HUES6 (cell line): ENCODE data around the gene PHACTR3.
"Not testable (repeated sequence)": the region's sequence is repeated elsewhere in the genome, so short reads cannot be mapped to it uniquely, and the experiment has no call there.

Source experiments
- H3K27ac ChIP-seq: 2 replicates; pipeline ENCODE4 v1.7.0; 2013; ENCODE audit warnings: low read depth, mild to moderate bottlenecking, low read length, inconsistent platforms
- H3K27me3 ChIP-seq: 2 replicates; pipeline ENCODE4 v1.6.1; 2013; ENCODE audit warnings: low read length; ENCODE audit not compliant: control insufficient read depth, insufficient read depth
- H3K36me3 ChIP-seq: 2 replicates; pipeline ENCODE4 v1.6.1; 2013; ENCODE audit warnings: low read length; ENCODE audit not compliant: control insufficient read depth, insufficient read depth
- H3K4me1 ChIP-seq: 2 replicates; pipeline ENCODE4 v1.6.1; 2013; ENCODE audit warnings: low read length; ENCODE audit not compliant: control insufficient read depth, insufficient read depth
- H3K4me3 ChIP-seq: 2 replicates; pipeline ENCODE4 v1.5.1; 2013; ENCODE audit warnings: low read depth, low read length
- H3K9ac ChIP-seq: one replicate; pipeline ENCODE4 v1.6.1; 2013; ENCODE audit warnings: mild to moderate bottlenecking, low read length
- H3K9me3 ChIP-seq: 2 replicates; pipeline ENCODE4 v1.6.1; 2013; ENCODE audit warnings: low read depth, low read length; ENCODE audit not compliant: control insufficient read depth, insufficient read depth

PHACTR3 gene

DNA sequence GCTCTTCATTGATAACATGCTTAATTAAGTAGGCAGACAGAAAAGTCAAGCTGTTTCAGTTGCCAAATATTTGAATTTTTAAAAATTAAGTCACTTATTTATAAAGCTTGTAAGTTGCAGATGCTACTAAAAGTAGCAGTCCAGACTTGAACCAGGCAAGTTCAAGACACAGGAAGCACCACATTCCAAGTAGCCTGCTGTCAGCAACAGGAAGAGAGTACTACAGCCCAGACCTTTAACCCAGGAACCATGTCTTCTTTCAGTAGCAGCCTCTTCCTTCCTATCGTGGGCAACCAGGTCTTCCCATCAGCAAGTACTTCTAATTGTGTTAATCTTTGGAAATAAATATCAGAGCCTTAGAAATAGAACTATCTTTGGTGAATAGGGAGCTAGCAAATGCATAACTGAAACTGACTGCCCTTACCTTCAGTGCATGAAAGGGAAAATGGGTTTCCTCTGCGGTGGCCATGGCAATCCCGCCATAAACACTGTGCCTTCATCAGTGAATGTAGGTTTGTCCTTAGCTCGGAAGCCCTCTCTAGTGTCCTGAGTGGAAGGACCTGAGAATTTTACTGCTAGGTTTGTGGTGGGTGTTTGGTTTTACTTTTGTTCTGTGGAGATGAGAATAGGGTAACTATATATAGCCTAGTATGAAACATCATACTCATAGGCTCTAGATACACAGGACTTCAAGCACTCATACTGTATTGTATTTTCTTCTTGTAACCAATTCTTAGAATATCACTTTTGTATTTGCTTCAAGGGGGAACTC, 233.5 kb downstream of the PHACTR3 start:
- no peak overlapping the region for H3K9ac ChIP-seq
- H3K27ac ChIP-seq, result no peak overlapping the region
- no peak overlapping the region for H3K4me3 ChIP-seq
- H3K27me3 ChIP-seq, result peaks cover 29% of the 10 kb centered on the region
- H3K36me3 ChIP-seq, result no peaks in the 10 kb centered on the region
- H3K9me3 ChIP-seq, result no peaks in the 10 kb centered on the region
- peaks cover 7% of the 10 kb centered on the region for H3K4me1 ChIP-seq

DNA sequence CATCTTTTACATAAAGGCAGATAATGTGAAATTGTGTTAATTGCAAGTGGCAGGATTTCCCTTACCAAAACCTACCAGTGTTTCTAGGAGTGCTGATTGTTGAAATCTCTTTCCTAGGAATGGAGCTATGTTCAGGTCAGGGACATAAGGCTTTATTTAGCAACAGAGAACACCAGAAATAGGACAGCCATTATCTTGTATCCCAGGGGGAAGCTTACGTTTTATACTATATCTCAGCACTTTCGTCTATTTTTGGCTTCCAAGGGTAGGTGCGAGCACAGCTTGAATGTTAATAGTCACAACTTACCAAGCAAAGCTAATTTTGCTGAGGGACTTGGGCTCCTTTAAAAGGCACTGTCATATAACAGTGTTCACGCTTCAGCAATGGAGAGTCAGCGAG, 235.1 kb downstream of the PHACTR3 start:
- no peak overlapping the region for H3K4me3 ChIP-seq
- H3K27ac ChIP-seq, result no peak overlapping the region
- peaks cover 32% of the 10 kb centered on the region for H3K27me3 ChIP-seq
- no peaks in the 10 kb centered on the region for H3K9me3 ChIP-seq
- H3K36me3 ChIP-seq, result no peaks in the 10 kb centered on the region
- no peak overlapping the region for H3K9ac ChIP-seq
- H3K4me1 ChIP-seq, result peaks cover 7% of the 10 kb centered on the region

DNA sequence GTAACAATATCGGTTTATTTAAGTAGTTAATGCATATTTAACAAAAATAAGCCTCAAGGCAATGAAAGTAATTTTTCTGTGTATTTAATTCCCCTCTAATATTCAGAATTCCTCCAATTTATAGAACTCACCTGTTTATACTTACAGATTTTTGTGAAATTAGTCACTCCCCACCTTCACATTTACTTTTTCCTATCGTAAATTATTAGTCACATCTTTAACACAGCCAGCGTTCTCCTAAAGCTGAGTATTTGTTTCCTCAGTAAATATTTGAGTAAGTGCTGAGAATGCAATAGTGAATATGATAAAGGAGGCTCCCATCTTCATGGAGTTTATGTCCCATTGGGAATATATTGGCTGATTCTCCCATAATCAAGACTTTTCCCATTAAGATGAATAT, 241.1 kb downstream of the PHACTR3 start:
- Histone ChIP-seq H3K4me3 (no peak overlapping the region), H3K27me3 (peaks cover 26% of the 10 kb centered on the region)

DNA sequence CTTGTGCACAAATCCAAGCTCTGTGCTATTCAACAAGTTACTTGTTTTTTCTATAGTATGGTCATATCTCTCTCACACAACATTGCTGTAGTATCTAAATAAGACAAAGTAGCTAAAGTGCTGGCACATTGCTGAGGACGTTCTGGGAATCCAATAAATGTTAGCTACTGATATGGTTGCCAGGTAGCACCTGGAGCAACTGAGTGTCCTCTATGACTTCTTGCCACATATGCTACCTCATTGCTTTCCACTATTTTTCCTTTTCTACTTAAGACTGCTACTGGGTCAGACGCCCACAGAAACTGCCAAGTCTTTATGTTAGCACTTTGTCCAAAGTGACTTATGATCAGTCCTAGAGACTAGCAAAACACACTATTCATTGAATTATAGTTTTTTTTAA, 243.8 kb downstream of the PHACTR3 start:
- Histone ChIP-seq H3K36me3 (no peaks in the 10 kb centered on the region), H3K9me3 (no peaks in the 10 kb centered on the region), H3K4me1 (no peaks in the 10 kb centered on the region), H3K27me3 (peaks cover 3% of the 10 kb centered on the region), H3K4me3 (no peak overlapping the region), H3K27ac (no peak overlapping the region), H3K9ac (no peak overlapping the region)

More for the DNA sequence above, 241.1 kb downstream of the PHACTR3 start:
- Histone ChIP-seq H3K27ac (no peak overlapping the region), H3K9ac (no peak overlapping the region), H3K4me1 (no peaks in the 10 kb centered on the region), H3K9me3 (no peaks in the 10 kb centered on the region), H3K36me3 (no peaks in the 10 kb centered on the region)

DNA sequence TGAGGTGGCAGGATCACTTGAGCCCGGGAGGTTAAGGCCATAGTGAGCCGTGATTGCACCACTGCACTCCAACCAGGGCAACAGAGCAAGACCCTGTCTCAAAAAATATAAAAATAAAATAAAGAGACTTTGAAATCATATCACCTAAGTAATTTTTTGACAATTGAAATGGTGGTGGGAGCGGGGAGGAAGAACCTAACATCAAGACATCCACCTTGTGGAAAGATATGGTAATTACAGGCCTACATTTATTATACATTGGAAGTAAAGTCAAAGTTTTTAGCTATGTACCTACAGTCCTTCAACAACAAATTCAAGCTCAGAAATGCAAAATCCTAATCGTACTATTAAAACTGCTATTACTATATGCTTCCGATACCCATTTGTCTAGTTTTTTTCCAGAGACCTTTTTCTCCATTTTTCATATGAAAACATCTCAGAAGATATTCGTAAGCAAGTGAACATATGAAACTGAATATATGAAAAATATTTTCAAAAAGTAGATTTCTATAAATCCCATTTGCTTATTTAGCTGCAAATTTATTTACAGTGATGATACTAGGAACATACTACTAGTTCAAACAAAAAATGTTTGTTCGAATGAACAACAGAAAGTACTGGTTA, 245.8 kb downstream of the PHACTR3 start:
- no peaks in the 10 kb centered on the region; the same call in 1 of the 2 replicates for H3K27me3 ChIP-seq
- no peak overlapping the region for H3K4me3 ChIP-seq
- H3K27ac ChIP-seq, result no peak overlapping the region
- no peaks in the 10 kb centered on the region for H3K36me3 ChIP-seq
- no peaks in the 10 kb centered on the region for H3K9me3 ChIP-seq
- no peaks in the 10 kb centered on the region for H3K4me1 ChIP-seq
- no peak overlapping the region for H3K9ac ChIP-seq

DNA sequence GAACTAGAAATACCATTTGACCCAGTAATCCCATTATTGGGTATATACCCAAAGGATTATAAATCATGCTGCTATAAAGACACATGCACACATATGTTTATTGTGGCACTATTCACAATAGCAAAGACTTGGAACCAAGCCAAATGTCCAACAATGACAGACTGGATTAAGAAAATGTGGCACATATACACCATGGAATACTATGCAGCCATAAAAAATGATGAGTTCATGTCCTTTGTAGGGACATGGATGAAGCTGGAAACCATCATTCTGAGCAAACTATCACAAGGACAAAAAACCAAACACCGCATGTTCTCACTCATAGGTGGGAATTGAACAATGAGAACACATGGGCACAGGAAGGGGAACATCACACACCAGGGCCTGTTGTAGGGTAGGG, 252.2 kb downstream of the PHACTR3 start:
- H3K9ac ChIP-seq, H3K4me3 ChIP-seq: not testable (repeated sequence)

DNA sequence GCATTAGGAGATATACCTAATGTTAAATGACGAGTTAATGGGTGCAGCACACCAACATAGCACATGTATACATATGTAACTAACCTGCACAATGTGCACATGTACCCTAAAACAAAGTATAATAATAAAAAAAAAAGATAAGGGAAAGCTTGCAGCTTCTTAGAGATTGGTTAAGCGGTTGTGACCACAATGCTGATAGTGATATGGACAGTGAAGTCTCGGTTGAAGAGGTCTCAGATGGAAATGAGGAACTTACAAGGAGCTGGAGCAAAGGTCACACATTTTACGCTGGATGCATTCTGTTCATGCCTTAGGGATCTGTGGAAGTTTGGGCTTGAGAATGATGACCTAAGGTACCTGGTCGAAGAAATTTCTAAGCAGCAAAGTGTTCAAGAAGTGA, 252.6 kb downstream of the PHACTR3 start:
- H3K9me3 ChIP-seq, H3K4me3 ChIP-seq, H3K36me3 ChIP-seq, H3K27me3 ChIP-seq, H3K9ac ChIP-seq, H3K4me1 ChIP-seq, H3K27ac ChIP-seq: not testable (repeated sequence)

More for the DNA sequence above, 252.2 kb downstream of the PHACTR3 start:
- H3K36me3 ChIP-seq, H3K27ac ChIP-seq, H3K27me3 ChIP-seq, H3K9me3 ChIP-seq, H3K4me1 ChIP-seq: not testable (repeated sequence)

DNA sequence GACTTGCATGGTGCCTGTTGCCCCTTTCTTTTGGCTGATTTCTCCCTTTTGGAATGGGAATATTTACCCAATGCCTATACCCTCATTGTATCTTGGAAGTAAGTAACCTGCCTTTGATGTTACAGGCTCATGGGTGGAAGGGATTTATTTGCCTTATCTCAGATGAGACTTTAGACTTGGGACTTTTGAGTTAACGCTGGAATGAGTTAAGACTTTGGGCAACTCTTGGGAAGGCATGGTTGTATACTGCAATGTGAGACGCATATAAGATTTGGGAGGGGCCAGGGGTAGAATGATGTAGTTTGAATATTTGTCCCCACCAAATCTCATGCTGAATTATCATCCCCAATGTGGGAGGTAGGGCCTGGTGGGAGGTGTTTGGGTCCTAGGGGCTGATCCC, 253.6 kb downstream of the PHACTR3 start:
- no peaks in the 10 kb centered on the region for H3K4me1 ChIP-seq
- H3K36me3 ChIP-seq, result no peaks in the 10 kb centered on the region
- H3K27ac ChIP-seq, result no peak overlapping the region
- no peaks in the 10 kb centered on the region for H3K27me3 ChIP-seq
- peaks cover 9% of the 10 kb centered on the region; the same call in 1 of the 2 replicates for H3K9me3 ChIP-seq
- no peak overlapping the region for H3K4me3 ChIP-seq
- no peak overlapping the region for H3K9ac ChIP-seq

DNA sequence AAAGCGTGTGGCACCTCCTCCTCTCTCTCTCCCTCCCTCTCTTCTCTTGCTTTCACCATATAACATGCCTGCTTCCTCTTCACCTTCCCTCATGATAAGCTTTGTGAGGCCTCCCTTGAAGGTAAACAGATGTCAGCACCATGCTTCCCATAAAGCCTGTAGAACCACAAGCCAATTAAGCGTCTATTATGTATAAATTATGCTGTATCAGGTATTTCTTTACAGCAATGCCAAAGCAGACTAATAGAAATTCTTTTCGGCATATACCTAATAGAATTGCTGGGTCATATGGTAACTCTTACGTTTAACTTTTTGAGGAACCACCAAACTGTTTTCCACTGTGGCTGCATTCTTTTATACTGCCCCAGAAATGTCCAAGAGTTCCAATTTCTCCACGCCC, 254.1 kb downstream of the PHACTR3 start:
- H3K36me3 ChIP-seq, result no peaks in the 10 kb centered on the region
- H3K27ac ChIP-seq, result no peak overlapping the region
- no peaks in the 10 kb centered on the region for H3K27me3 ChIP-seq
- H3K4me1 ChIP-seq, result no peaks in the 10 kb centered on the region
- no peak overlapping the region for H3K4me3 ChIP-seq
- H3K9ac ChIP-seq, result no peak overlapping the region
- H3K9me3 ChIP-seq, result peaks cover 9% of the 10 kb centered on the region; the same call in 1 of the 2 replicates

DNA sequence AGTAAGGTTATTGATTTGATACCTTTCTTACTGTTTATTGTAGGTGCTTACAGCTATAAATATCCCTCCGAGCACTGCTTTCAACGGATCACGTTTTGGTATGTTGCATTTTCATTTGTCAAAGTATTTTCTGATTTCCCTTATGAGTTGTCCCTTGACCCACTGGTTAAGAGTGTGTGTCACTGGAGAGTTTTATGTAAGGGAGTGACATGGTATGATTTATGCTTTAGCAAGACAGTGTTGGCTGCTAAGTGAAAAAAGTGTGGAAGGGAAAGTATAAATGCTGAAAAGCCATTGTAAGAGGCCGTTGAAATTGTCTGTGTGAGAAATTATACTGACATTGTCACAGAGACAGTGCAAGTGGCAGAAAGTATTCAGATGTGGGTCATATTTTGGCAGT, 257.1 kb downstream of the PHACTR3 start:
- H3K4me3 ChIP-seq, result no peak overlapping the region
- peaks cover 9% of the 10 kb centered on the region; the same call in 1 of the 2 replicates for H3K9me3 ChIP-seq
- no peak overlapping the region for H3K9ac ChIP-seq
- H3K4me1 ChIP-seq, result no peaks in the 10 kb centered on the region
- no peak overlapping the region for H3K27ac ChIP-seq
- H3K27me3 ChIP-seq, result no peaks in the 10 kb centered on the region
- H3K36me3 ChIP-seq, result no peaks in the 10 kb centered on the region

DNA sequence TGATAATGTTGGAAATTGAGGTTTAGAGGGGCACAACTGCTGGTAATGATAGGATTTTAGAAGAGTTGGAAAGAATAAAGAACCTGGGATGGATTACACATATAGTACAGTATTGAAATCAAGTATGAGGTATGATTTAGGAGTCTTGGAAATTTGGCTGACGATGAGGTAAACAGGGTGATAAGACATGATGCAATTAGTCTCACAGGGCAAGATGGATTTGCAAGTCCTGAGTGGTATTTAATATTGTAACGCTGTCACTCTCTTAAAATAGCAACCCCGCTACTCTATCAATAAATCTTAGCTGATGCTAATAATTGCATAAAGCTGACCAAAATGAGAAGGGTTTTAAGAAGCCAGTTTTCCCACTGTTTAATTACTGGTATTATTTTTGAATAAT, 258.7 kb downstream of the PHACTR3 start:
- H3K4me1 ChIP-seq, result no peaks in the 10 kb centered on the region
- H3K27ac ChIP-seq, result no peak overlapping the region
- H3K36me3 ChIP-seq, result no peaks in the 10 kb centered on the region
- no peak overlapping the region for H3K9ac ChIP-seq
- H3K27me3 ChIP-seq, result no peaks in the 10 kb centered on the region
- no peak overlapping the region for H3K4me3 ChIP-seq
- H3K9me3 ChIP-seq, result 0 out of 2 replicates have a peak, but pooled peaks cover 2% of the 10 kb centered on the region
